ENCODE results near the gene MTO1. TPM values are rescaled to one million over a fixed set of nuclear protein-coding genes. Genes with fewer than 3 reads are reported as not detected.

The MTO1 gene
- 9.2 to 13.4 TPM (median 10.9 TPM) in 5 replicates for total RNA-seq (2022; extraction: Qiagen RNA extraction; ENCODE audit: low read depth)

DNA sequence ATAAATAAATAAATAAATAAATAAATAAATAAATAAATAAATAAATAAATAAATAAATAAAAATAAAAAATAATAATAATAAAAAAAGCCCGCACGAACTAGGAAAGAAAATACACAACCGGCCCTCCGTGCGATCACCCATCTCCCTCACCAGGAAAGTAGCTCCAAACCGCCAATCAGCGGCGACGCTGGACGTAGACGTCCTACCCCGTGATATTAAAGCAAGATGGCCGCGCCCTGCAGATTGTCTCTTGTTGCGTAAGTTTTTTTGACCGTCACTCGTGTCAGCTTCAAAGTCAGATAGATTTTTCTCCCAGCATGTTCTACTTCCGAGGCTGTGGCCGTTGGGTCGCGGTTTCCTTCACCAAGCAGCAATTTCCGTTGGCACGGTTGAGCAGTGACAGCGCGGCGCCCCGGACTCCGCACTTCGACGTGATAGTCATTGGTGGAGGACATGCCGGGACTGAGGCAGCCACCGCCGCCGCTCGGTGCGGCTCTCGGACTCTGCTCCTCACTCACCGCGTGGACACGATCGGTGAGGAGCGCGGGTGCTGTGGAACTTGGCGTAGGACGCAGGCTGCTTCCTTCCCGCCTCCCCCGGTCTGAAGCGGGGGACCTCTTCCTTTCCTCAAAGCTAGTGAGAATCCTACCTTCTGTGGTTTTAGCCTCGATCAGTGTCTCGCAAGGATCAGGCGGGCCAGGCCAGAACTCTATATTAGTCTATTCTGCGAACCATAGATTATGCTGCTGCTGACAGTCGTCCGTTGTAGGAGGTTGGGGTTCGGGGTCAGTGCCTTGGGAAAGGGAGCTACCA, at the start of gene MTO1:
Gene MTO1 (plus strand): TSS at position 201 of the 814 bp plus-strand sequence. CDS start 118 bp downstream, at position 319.

GRCh38 chr6:73452107-73452461, 9.5 kb upstream of the MTO1 start, which contains the start of gene CGAS:
TSS of gene CGAS (minus strand) at chr6:73452297. CDS start at chr6:73452181, 116 bp downstream.

GRCh38 chr6:73520688-73521350, 59.3 kb downstream of the MTO1 start, which contains the start of gene EEF1A1:
TSS of gene EEF1A1 (minus strand) at chr6:73521032. CDS start at chr6:73520026, 1,006 bp downstream.

Other genes with a start within 250 kb of the MTO1 start
- gene KHDC1L, start 236.2 kb upstream of the MTO1 start, total RNA-seq (2022; extraction: Qiagen RNA extraction; ENCODE audit: low read depth), result 0.32 to 0.36 TPM in 2 of 5 replicates, not detected in the others
- gene KHDC1, start 198.5 kb upstream of the MTO1 start, total RNA-seq (2022; extraction: Qiagen RNA extraction; ENCODE audit: low read depth), result 2.4 to 4.2 TPM (median 3.5 TPM) in 5 replicates
- gene DPPA5, start 107.5 kb upstream of the MTO1 start, total RNA-seq (2022; extraction: Qiagen RNA extraction; ENCODE audit: low read depth), result not detected in 5 replicates
- not detected in 5 replicates for gene KHDC3L, start 99.1 kb upstream of the MTO1 start, total RNA-seq (2022; extraction: Qiagen RNA extraction; ENCODE audit: low read depth)
- gene OOEP, start 91.8 kb upstream of the MTO1 start, total RNA-seq (2022; extraction: Qiagen RNA extraction; ENCODE audit: low read depth), result not detected in 5 replicates
- not detected in 5 replicates for gene DDX43, start 66.9 kb upstream of the MTO1 start, total RNA-seq (2022; extraction: Qiagen RNA extraction; ENCODE audit: low read depth)
- 4.4 to 5.4 TPM (median 5.0 TPM) in 5 replicates for gene CGAS, start 9.4 kb upstream of the MTO1 start, total RNA-seq (2022; extraction: Qiagen RNA extraction; ENCODE audit: low read depth)
- gene EEF1A1, start 59.3 kb downstream of the MTO1 start, total RNA-seq (2022; extraction: Qiagen RNA extraction; ENCODE audit: low read depth), result 7,428 to 9,534 TPM (median 7,671 TPM) in 5 replicates
- 7.9 to 13.8 TPM (median 12.0 TPM) in 5 replicates for gene SLC17A5, start 192.3 kb downstream of the MTO1 start, total RNA-seq (2022; extraction: Qiagen RNA extraction; ENCODE audit: low read depth)
- gene CD109, start 234.5 kb downstream of the MTO1 start, total RNA-seq (2022; extraction: Qiagen RNA extraction; ENCODE audit: low read depth), result 25.3 to 58.2 TPM (median 50.4 TPM) in 5 replicates

Measured in A549 treated with ZK216348 at 1 μM for 4 hours (cell line).